ENCODE data around the gene GET4.
A peak's percentile ranks its signal among the peaks of the same experiment; 100 is the strongest.

The GET4 gene

GRCh38 chr7:832968-833424, 43.4 kb upstream of the GET4 start:
- no peak for DNase-seq (ENCODE audit: low spot score)
- TF ChIP-seq, protein P1, sequence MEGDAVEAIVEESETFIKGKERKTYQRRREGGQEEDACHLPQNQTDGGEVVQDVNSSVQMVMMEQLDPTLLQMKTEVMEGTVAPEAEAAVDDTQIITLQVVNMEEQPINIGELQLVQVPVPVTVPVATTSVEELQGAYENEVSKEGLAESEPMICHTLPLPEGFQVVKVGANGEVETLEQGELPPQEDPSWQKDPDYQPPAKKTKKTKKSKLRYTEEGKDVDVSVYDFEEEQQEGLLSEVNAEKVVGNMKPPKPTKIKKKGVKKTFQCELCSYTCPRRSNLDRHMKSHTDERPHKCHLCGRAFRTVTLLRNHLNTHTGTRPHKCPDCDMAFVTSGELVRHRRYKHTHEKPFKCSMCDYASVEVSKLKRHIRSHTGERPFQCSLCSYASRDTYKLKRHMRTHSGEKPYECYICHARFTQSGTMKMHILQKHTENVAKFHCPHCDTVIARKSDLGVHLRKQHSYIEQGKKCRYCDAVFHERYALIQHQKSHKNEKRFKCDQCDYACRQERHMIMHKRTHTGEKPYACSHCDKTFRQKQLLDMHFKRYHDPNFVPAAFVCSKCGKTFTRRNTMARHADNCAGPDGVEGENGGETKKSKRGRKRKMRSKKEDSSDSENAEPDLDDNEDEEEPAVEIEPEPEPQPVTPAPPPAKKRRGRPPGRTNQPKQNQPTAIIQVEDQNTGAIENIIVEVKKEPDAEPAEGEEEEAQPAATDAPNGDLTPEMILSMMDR (conservative IDR thresholded peaks at IDR 0.05; ENCODE audit: low read depth), result no peak
- H3K27ac ChIP-seq, result peak overlapping the region; percentile 100
- CTCF ChIA-PET, result interaction anchor here (2.7 kb wide), 1 partner anchor 11 kb away, joined by 10 read pairs; no protein-coding TSS in a partner anchor
- POLR2A ChIA-PET (ENCODE audit: low non-redundant PET), result interaction anchor here (0.6 to 0.7 kb wide), 3 partner anchors 9 to 295 kb away, joined by 3 to 9 read pairs (median 6); no protein-coding TSS in a partner anchor

GRCh38 chr7:833601-834258, 42.6 kb upstream of the GET4 start:
- H3K27ac ChIP-seq, result peak overlapping the region; percentile 100
- ChIA-PET POLR2A (ENCODE audit: low non-redundant PET) (interaction anchor here (0.6 to 0.7 kb wide), 3 partner anchors 10 to 295 kb away, joined by 3 to 9 read pairs (median 6); no protein-coding TSS in a partner anchor), CTCF (interaction anchor here (0.6 to 2.7 kb wide), 3 partner anchors 8 to 217 kb away, joined by 3 to 10 read pairs (median 6); no protein-coding TSS in a partner anchor)

GRCh38 chr7:834277-834676, 42.1 kb upstream of the GET4 start:
- DNase-seq (ENCODE audit: low spot score), result no peak
- CTCF ChIA-PET, result interaction anchor here (0.7 kb wide), 1 partner anchor 218 kb away, joined by 3 read pairs; no protein-coding TSS in a partner anchor
- POLR2A ChIA-PET (ENCODE audit: low non-redundant PET), result no interaction called here
- H3K27ac ChIP-seq, result peak overlapping the region; percentile 100
- TF ChIP-seq, protein P1 (conservative IDR thresholded peaks at IDR 0.05; ENCODE audit: low read depth), result no peak

More at GRCh38 chr7:833601-834258, 42.6 kb upstream of the GET4 start:
- no peak for DNase-seq (ENCODE audit: low spot score)
- TF ChIP-seq, protein P1 (conservative IDR thresholded peaks at IDR 0.05; ENCODE audit: low read depth), result no peak

DNA sequence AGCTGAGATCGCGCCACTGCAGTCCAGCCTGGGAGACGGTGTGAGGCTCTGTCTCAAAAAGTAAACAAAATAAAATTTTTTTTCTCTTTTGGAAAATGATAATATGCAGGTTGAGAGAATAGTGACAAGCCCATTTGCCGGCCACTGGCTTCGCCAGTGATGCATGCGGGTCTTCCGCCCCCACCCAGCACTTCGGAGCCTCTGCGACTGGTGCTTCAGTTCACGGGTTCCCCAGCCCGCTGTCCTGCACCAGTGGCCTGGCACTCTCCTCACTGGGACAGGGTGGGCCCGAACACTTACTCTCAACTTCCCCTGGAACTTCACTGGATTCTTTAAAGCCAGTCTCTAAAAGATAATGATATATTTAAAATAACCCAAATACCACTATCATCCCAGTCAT, 41.3 kb upstream of the GET4 start:
- no peak for DNase-seq (ENCODE audit: low spot score)
- peak overlapping the region; percentile 100 for H3K27ac ChIP-seq
- TF ChIP-seq, protein P1 (conservative IDR thresholded peaks at IDR 0.05; ENCODE audit: low read depth), result no peak
- ChIA-PET POLR2A (ENCODE audit: low non-redundant PET) (no interaction called here), CTCF (no interaction called here)

DNA sequence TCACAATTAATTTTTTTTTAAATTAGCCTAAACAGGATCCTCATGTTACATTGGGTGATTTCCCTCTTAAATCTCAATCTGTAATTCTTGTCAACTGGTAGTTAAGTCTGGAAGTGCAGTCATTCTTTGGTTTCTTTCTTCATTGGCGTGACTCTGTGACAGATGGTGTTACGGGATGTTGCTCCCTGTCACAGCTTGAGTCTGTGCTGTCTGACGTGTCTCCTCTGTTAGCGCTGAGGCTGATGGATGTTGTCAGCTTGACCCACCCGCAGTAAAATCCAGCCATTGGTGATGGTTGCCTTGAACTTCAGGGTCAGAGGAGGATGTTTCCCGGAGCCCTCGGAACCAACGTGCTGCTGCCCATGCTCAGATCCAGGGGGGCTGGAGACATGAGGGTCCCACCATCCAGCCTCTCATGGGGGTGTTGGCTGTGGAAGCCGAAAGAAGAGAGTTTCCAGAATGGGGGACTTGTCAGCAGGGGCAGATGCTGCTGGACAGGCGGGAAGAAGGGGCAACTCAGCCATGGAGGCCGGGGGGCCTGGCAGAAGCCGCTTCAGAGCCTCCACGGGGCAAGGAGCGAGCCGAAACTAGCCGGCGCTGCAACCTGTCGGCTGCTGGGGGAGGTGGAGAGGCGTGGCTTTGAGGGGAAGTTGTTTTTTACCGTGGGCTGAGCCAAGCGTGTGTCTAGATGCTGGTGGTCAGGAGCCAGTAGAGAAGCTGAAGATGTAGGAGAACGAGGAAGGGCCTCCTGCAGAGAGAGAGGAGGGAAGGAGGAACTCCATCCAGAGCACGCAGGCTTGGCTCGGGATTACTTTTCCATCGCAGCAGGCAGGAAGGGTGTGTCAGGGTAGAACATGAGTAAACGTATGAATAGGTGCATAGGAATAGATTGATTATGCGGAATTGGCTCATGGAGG, 40.6 kb upstream of the GET4 start:
- ChIA-PET CTCF (interaction anchor here (0.9 to 1.4 kb wide), 2 partner anchors 18 to 49 kb away, joined by 3 to 5 read pairs; no protein-coding TSS in a partner anchor), POLR2A (ENCODE audit: low non-redundant PET) (no interaction called here)
- peak; percentile 75 for DNase-seq (ENCODE audit: low spot score)

More for the DNA sequence above, 40.6 kb upstream of the GET4 start:
- TF ChIP-seq, protein P1 (conservative IDR thresholded peaks at IDR 0.05; ENCODE audit: low read depth), result no peak
- H3K27ac ChIP-seq, result peak overlapping the region; percentile 100

Measured in RWPE1 (cell line).